HCT116 (cell line): ENCODE results near the gene MARVELD1. TPM values are rescaled to one million over a fixed set of nuclear protein-coding genes. Genes with fewer than 3 reads are reported as not detected.

Experiments
- ATAC-seq: fragments of 200-7000 bp; cut with Tn5 transposase; 2 replicates; pipeline ENCODE4 v1.9.1; 2020; ENCODE audit warnings: mild to moderate bottlenecking, moderate library complexity
- BruUV-seq: library from RNA; stranded (reverse); fragments of 400-500 nt; replicated peaks from 2 replicates; lab custom pipeline; 2021; lab: Mats Ljungman, UMichigan
- CTCF ChIA-PET: fragments of 300-600 bp; sonication (Branson Sonifier 250); formaldehyde crosslinking; loops from one replicate; lab custom pipeline; 2021; ENCODE audit warnings: antibody characterized with exemption; lab: Charles Lee
- POLR2A ChIA-PET: fragments of 300-600, 350-600 bp; sonication (Branson Sonifier 250); formaldehyde crosslinking; loops from one replicate; lab custom pipeline; 2021; ENCODE audit warnings: antibody characterized with exemption; lab: Charles Lee
- RAD21 ChIA-PET, 2 experiments: fragments of 300-600 bp; sonication (Branson Sonifier 250); formaldehyde crosslinking; loops; one replicate each; lab custom pipeline; 2023; ENCODE audit warnings: low total read pairs in 2 of 2; ENCODE audit not compliant: uncharacterized antibody in 2 of 2, unreplicated experiment in 2 of 2, low non-redundant PET in 1 of 2; lab: Charles Lee
- DNase-seq: peaks from one replicate; pipeline ENCODE4 v3.0.0-alpha.2; 2010; ENCODE audit warnings: low read depth, low spot score
- H2AFZ ChIP-seq: fragments of 200-600 bp; shearing (Covaris generic), sonication (generic); 2 replicates; pipeline ENCODE4 v1.6.1; 2017; ENCODE audit warnings: low read depth, mixed run types, mixed read lengths, antibody characterized with exemption, low read length; ENCODE audit not compliant: poor library complexity, severe bottlenecking
- H3K27ac ChIP-seq: 2 replicates; pipeline ENCODE4 v1.5.1; 2012; ENCODE audit warnings: low read depth, low read length
- H3K27me3 ChIP-seq: fragments of 200-600 bp; sonication (generic); 2 replicates; pipeline ENCODE4 v1.6.1; 2016; ENCODE audit warnings: mixed run types, low read length, mixed read lengths; ENCODE audit not compliant: insufficient read depth
- H3K36me3 ChIP-seq, 2 experiments: fragments of 200-500 bp in 1 of 2; fragments of 200-600 bp in 1 of 2; sonication (Bioruptor generic) in 1 of 2; sonication (generic) in 1 of 2; 2 replicates each; pipeline versions ENCODE4 v1.5.1 to v1.6.1; 2014 to 2016; ENCODE audit warnings: low read length in 2 of 2, inconsistent platforms in 1 of 2, mixed read lengths in 1 of 2, mixed run types in 1 of 2; ENCODE audit not compliant: insufficient read depth in 2 of 2, control insufficient read depth in 1 of 2
- H3K4me1 ChIP-seq, 2 experiments: fragments of 200-600 bp in 1 of 2; sonication (generic) in 1 of 2; 2 replicates each; pipeline versions ENCODE4 v1.5.1 to v1.6.1; 2012 to 2017; ENCODE audit warnings: low read length in 2 of 2, inconsistent platforms in 1 of 2, mild to moderate bottlenecking in 1 of 2, mixed read lengths in 1 of 2, mixed run types in 1 of 2, moderate library complexity in 1 of 2; ENCODE audit not compliant: insufficient read depth in 2 of 2, control insufficient read depth in 1 of 2
- H3K4me2 ChIP-seq: fragments of 200-600 bp; sonication (generic); 2 replicates; pipeline ENCODE4 v1.6.1; 2017; ENCODE audit warnings: mixed run types, low read length, mixed read lengths
- H3K4me3 ChIP-seq, 2 experiments: fragments of 200-600 bp in 1 of 2; sonication (generic) in 1 of 2; replicated peaks in 1 of 2; 2 replicates each; pipeline ENCODE4 v1.5.1; 2011 to 2016; ENCODE audit warnings: low read length in 2 of 2, control low read depth in 1 of 2, low read depth in 1 of 2, mild to moderate bottlenecking in 1 of 2, mixed read lengths in 1 of 2, mixed run types in 1 of 2
- H3K79me2 ChIP-seq: fragments of 200-600 bp; sonication (generic); 2 replicates; pipeline ENCODE4 v1.6.1; 2017; ENCODE audit warnings: mild to moderate bottlenecking, mixed run types, low read length, moderate library complexity, mixed read lengths; ENCODE audit not compliant: insufficient read depth
- H3K9ac ChIP-seq: fragments of 200-600 bp; sonication (generic); 2 replicates; pipeline ENCODE4 v1.6.1; 2016; ENCODE audit warnings: low read length, mixed read lengths
- H3K9me2 ChIP-seq: fragments of 200-600 bp; sonication (generic), shearing (Covaris generic); 2 replicates; pipeline ENCODE4 v1.6.1; 2017; ENCODE audit warnings: mixed run types, mild to moderate bottlenecking, moderate library complexity; ENCODE audit not compliant: insufficient read depth
- H3K9me3 ChIP-seq, 2 experiments: fragments of 200-500 bp in 1 of 2; fragments of 200-600 bp in 1 of 2; sonication (Bioruptor generic) in 1 of 2; sonication (generic) in 1 of 2; 2 replicates each; pipeline ENCODE4 v1.6.1; 2014 to 2017; ENCODE audit warnings: low read length in 2 of 2, mixed read lengths in 2 of 2, inconsistent platforms in 1 of 2, low read depth in 1 of 2, mild to moderate bottlenecking in 1 of 2, mixed run types in 1 of 2, moderate library complexity in 1 of 2; ENCODE audit not compliant: control insufficient read depth in 1 of 2, insufficient read depth in 1 of 2
- H4K20me1 ChIP-seq: fragments of 200-600 bp; sonication (generic), shearing (Covaris generic); 2 replicates; pipeline ENCODE4 v1.6.1; 2017; ENCODE audit warnings: mixed run types, mild to moderate bottlenecking, moderate library complexity; ENCODE audit not compliant: insufficient read depth
- ATF3 ChIP-seq: IDR thresholded peaks from 2 replicates; pipeline ENCODE4 v1.6.1; 2012
- CBX3 ChIP-seq: IDR thresholded peaks from 2 replicates; pipeline ENCODE4 v1.6.1; 2012; ENCODE audit warnings: low read depth
- CTCF ChIP-seq, 3 experiments: fragments of 200-600 bp in 1 of 3; sonication (generic) in 1 of 3; IDR thresholded peaks in 2 of 3; conservative IDR thresholded peaks in 1 of 3; 2 replicates each; pipeline ENCODE4 v1.5.1; 2012 to 2017; ENCODE audit warnings: low read depth in 2 of 3, low read length in 2 of 3, antibody characterized with exemption in 1 of 3, borderline replicate concordance in 1 of 3, control low read depth in 1 of 3, mild to moderate bottlenecking in 1 of 3, mixed read lengths in 1 of 3, mixed run types in 1 of 3, moderate library complexity in 1 of 3; ENCODE audit not compliant: insufficient read depth in 1 of 3
- EGR1 ChIP-seq: IDR thresholded peaks from 2 replicates; pipeline ENCODE4 v1.6.1; 2012; ENCODE audit warnings: low read depth
- EZH2phosphoT487 ChIP-seq: fragments of 200-600 bp; IDR thresholded peaks from 2 replicates; pipeline ENCODE4 v1.6.1; 2018; ENCODE audit warnings: antibody characterized with exemption, borderline replicate concordance
- FOSL1 ChIP-seq: IDR thresholded peaks from 2 replicates; pipeline ENCODE4 v1.6.1; 2012; ENCODE audit warnings: low read depth
- JUND ChIP-seq: IDR thresholded peaks from 2 replicates; pipeline ENCODE4 v1.6.1; 2012
- MAX ChIP-seq: IDR thresholded peaks from 2 replicates; pipeline ENCODE4 v1.6.1; 2012
- POLR2A ChIP-seq: IDR thresholded peaks from 2 replicates; pipeline ENCODE4 v1.7.0; 2011; ENCODE audit warnings: borderline replicate concordance; ENCODE audit not compliant: insufficient read depth, insufficient read length; ENCODE audit errors: extremely low read depth
- RAD21 ChIP-seq: IDR thresholded peaks from 2 replicates; pipeline ENCODE4 v1.6.1; 2012; ENCODE audit warnings: low read depth, mild to moderate bottlenecking
- SP1 ChIP-seq: IDR thresholded peaks from 2 replicates; pipeline ENCODE4 v1.6.1; 2012; ENCODE audit warnings: low read depth
- TCF7L2 ChIP-seq: IDR thresholded peaks from 2 replicates; pipeline ENCODE4 v1.7.0; 2011; ENCODE audit warnings: borderline replicate concordance, inconsistent platforms; ENCODE audit not compliant: insufficient read depth, insufficient read length; ENCODE audit errors: extremely low read depth
- ZNF274 ChIP-seq: fragments of 200-500 bp; sonication (Bioruptor generic); IDR thresholded peaks from 2 replicates; pipeline ENCODE4 v1.6.1; 2014; ENCODE audit warnings: mild to moderate bottlenecking, low read depth, low read length, inconsistent platforms
- intact Hi-C: fragments of 100-400 bp; cut with micrococcal nuclease; formaldehyde crosslinking; loops from 2 replicates; pipeline ENCODE4 v1.10.0; 2022
- total RNA-seq: library from RNA; stranded (reverse); gene quantifications from one replicate; pipeline ENCODE4 v1.2.1, GENCODE V29; 2021; ENCODE audit not compliant: unreplicated experiment

Gene MARVELD1
- total RNA-seq, 1 experiment from 2014 or later = 36.1 TPM

GRCh38 chr10:97708167-97708566 lies 5.4 kb upstream of the MARVELD1 start:
- no peak for TF ChIP-seq POLR2A
- no peak for TF ChIP-seq TCF7L2
- no peak for TF ChIP-seq EZH2phosphoT487
- no peak for TF ChIP-seq ZNF274
- no peak for TF ChIP-seq SP1
- TF ChIP-seq FOSL1 = no peak
- TF ChIP-seq CBX3 = no peak
- TF ChIP-seq ATF3 = no peak
- TF ChIP-seq EGR1 = no peak
- no peak for TF ChIP-seq CTCF (IDR thresholded peaks at IDR 0.05 in 2 of 3, conservative IDR thresholded peaks at IDR 0.05 in 1 of 3; ENCODE audit: borderline replicate concordance in 1 of 3, insufficient read depth in 1 of 3, low read depth in 2 of 3, low read length in 2 of 3)
- TF ChIP-seq RAD21 = no peak
- TF ChIP-seq MAX = no peak
- no peak for TF ChIP-seq JUND
- Histone ChIP-seq H3K36me3 (no peaks in the 10 kb centered on the region), H3K4me1 (peaks cover 12 to 17% of the 10 kb centered on the region in 2 experiments), H3K79me2 (no peaks in the 10 kb centered on the region), H2AFZ (no peak overlapping the region), H3K4me2 (no peak overlapping the region), H3K9me2 (no peaks in the 10 kb centered on the region), H3K9ac (no peak overlapping the region), H3K27me3 (no peaks in the 10 kb centered on the region), H3K4me3 (no peak overlapping the region), H3K27ac (no peak overlapping the region), H4K20me1 (no peaks in the 10 kb centered on the region), H3K9me3 (no peaks in the 10 kb centered on the region)
- BruUV-seq = no TSS peak
- ChIA-PET CTCF (interaction anchor here (1.1 to 3.0 kb wide), 3 partner anchors 16 to 25 kb away, joined by 3 to 44 read pairs (median 9); partner anchors contain the start of gene AVPI1), POLR2A (no interaction called here), RAD21 (no interaction called here)
- intact Hi-C loops = no loop called here
- ATAC-seq (no peak), DNase-seq (no peak)
